OCI-LY1 (cell line): ENCODE measurements around the gene CCR9.

ENCODE experiments used
- H2AFZ ChIP-seq: fragments of 200-600 bp; sonication (generic), shearing (Covaris generic); 2 replicates; pipeline ENCODE4 v1.6.0; 2014; ENCODE audit warnings: antibody characterized with exemption, mild to moderate bottlenecking, low read length
- H3F3A ChIP-seq: fragments of 200-600 bp; sonication (generic), shearing (Covaris generic); 2 replicates; pipeline ENCODE4 v1.6.0; 2014; ENCODE audit warnings: mild to moderate bottlenecking, antibody characterized with exemption, low read length, moderate library complexity; ENCODE audit not compliant: insufficient read depth
- H3K27ac ChIP-seq: fragments of 200-600 bp; sonication (generic); 2 replicates; pipeline ENCODE4 v1.5.1; 2014; ENCODE audit warnings: low read length, mixed run types, mild to moderate bottlenecking, low read depth; ENCODE audit not compliant: poor library complexity, severe bottlenecking
- H3K27me3 ChIP-seq: fragments of 200-600 bp; sonication (generic); 2 replicates; pipeline ENCODE4 v1.6.0; 2014; ENCODE audit warnings: antibody characterized with exemption, mild to moderate bottlenecking, low read length, moderate library complexity; ENCODE audit not compliant: insufficient read depth
- H3K36me3 ChIP-seq: fragments of 200-600 bp; sonication (generic); 2 replicates; pipeline ENCODE4 v1.6.1; 2014; ENCODE audit warnings: mild to moderate bottlenecking, antibody characterized with exemption, low read length, moderate library complexity, mixed read lengths; ENCODE audit not compliant: insufficient read depth
- H3K4me1 ChIP-seq: fragments of 200-600 bp; sonication (generic); 2 replicates; pipeline ENCODE4 v1.5.1; 2014; ENCODE audit warnings: mild to moderate bottlenecking, low read length, moderate library complexity; ENCODE audit not compliant: insufficient read depth, severe bottlenecking
- H3K4me2 ChIP-seq: fragments of 200-600 bp; sonication (generic), shearing (Covaris generic); 2 replicates; pipeline ENCODE4 v1.6.1; 2014; ENCODE audit warnings: low read length
- H3K4me3 ChIP-seq: fragments of 200-600 bp; sonication (generic); 2 replicates; pipeline ENCODE4 v1.5.1; 2014; ENCODE audit warnings: low read length, low read depth, mild to moderate bottlenecking, mixed read lengths; ENCODE audit not compliant: poor library complexity, severe bottlenecking
- H3K79me2 ChIP-seq: fragments of 200-600 bp; shearing (Covaris generic); 2 replicates; pipeline ENCODE4 v1.6.1; 2016; ENCODE audit warnings: mixed run types, low read length, mixed read lengths; ENCODE audit not compliant: insufficient read depth
- H3K9ac ChIP-seq: fragments of 200-600 bp; sonication (generic), shearing (Covaris generic); 2 replicates; pipeline ENCODE4 v1.6.1; 2014; ENCODE audit warnings: mild to moderate bottlenecking, low read length, mixed read lengths
- H3K9me2 ChIP-seq: fragments of 200-600 bp; sonication (generic), shearing (Covaris generic); 2 replicates; pipeline ENCODE4 v1.6.1; 2014; ENCODE audit warnings: low read depth, mild to moderate bottlenecking, low read length, mixed read lengths
- H3K9me3 ChIP-seq: fragments of 200-600 bp; shearing (Covaris generic); 2 replicates; pipeline ENCODE4 v1.6.1; 2014; ENCODE audit warnings: low read length, mixed read lengths
- H4K20me1 ChIP-seq: fragments of 200-600 bp; sonication (generic), shearing (Covaris generic); 2 replicates; pipeline ENCODE4 v1.6.0; 2016; ENCODE audit warnings: mild to moderate bottlenecking, low read length; ENCODE audit not compliant: insufficient read depth
- EZH2 ChIP-seq: fragments of 200-600 bp; sonication (generic), shearing (Covaris generic); IDR thresholded peaks from 2 replicates; pipeline ENCODE4 v1.8.0; 2017; ENCODE audit warnings: borderline replicate concordance, mixed run types, mild to moderate bottlenecking, antibody characterized with exemption, low read length, moderate library complexity, mixed read lengths
- TF ChIP-seq, protein P1 (sequence below): fragments of 200-600 bp; sonication (generic), shearing (Covaris generic); IDR thresholded peaks from 2 replicates; pipeline ENCODE4 v1.5.1; 2017; ENCODE audit warnings: mild to moderate bottlenecking, antibody characterized with exemption, low read length, moderate library complexity, mixed read lengths

CCR9 gene

DNA sequence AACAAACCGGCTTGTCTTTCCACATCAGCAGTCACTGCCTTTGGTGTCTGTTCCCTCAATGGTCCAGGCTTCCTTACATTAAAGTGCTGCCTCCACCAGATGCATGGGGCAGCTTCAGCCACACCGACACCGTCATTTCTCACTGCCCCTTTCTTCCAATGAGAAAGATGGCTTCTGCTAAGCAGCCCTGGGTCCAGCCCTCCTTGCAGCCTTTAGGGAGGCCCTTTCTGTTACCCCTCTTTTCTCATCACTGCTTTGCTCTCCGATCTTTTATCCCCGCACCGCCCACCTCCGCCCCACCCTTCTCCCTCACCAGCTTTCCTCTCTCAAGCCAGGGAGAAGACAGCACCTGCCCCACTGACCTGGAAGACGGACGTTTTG lies 28.7 kb downstream of the CCR9 start:
- Histone ChIP-seq H3K36me3 (no peaks in the 10 kb centered on the region), H3K27me3 (no peaks in the 10 kb centered on the region), H3K27ac (no peak overlapping the region), H2AFZ (no peak overlapping the region), H3K4me1 (no peaks in the 10 kb centered on the region), H3K9me2 (no peaks in the 10 kb centered on the region), H3K4me2 (no peak overlapping the region), H3K9ac (no peak overlapping the region), H3K79me2 (no peaks in the 10 kb centered on the region), H3K9me3 (no peaks in the 10 kb centered on the region), H3F3A (no peaks in the 10 kb centered on the region), H3K4me3 (no peak overlapping the region), H4K20me1 (no peaks in the 10 kb centered on the region)
- TF ChIP-seq, protein P1, sequence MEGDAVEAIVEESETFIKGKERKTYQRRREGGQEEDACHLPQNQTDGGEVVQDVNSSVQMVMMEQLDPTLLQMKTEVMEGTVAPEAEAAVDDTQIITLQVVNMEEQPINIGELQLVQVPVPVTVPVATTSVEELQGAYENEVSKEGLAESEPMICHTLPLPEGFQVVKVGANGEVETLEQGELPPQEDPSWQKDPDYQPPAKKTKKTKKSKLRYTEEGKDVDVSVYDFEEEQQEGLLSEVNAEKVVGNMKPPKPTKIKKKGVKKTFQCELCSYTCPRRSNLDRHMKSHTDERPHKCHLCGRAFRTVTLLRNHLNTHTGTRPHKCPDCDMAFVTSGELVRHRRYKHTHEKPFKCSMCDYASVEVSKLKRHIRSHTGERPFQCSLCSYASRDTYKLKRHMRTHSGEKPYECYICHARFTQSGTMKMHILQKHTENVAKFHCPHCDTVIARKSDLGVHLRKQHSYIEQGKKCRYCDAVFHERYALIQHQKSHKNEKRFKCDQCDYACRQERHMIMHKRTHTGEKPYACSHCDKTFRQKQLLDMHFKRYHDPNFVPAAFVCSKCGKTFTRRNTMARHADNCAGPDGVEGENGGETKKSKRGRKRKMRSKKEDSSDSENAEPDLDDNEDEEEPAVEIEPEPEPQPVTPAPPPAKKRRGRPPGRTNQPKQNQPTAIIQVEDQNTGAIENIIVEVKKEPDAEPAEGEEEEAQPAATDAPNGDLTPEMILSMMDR = no peak
- TF ChIP-seq EZH2 = no peak

DNA sequence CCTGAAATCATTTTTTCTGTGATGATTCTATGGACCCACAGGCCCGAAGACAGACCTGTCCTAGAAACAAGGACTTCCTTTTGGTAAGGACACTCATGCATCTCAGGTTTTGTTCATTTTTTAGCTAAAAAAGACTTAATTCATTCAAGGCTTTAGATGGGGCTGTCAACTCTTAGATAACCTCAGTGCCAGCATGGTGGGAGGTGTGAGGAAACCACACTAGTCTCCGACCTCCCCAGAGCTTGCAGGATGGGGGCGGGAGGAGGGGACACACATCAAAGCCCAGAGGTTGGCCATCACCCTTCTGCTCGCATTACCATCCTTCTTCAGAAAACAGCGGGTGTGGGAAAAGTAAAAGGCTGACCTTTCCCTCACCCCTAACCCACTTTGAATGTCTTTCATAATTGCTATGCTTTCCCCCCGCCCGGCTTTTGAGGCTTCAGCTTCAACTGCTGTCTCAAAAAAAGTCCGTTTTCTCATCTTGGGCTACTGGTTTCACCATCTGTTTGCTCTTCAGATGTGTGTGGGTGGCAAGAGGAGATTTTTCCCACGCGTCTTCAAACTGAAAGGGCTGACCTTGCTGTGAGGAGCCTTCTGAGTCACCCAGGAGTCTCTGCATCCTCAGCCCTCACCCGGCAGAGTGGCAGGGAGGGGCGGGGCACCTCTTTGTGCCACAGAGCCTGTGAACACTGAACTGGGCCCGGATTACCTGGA lies 29.3 kb downstream of the CCR9 start:
- Histone ChIP-seq H3K9me2 (no peaks in the 10 kb centered on the region), H3K9ac (no peak overlapping the region), H2AFZ (no peak overlapping the region), H3K79me2 (no peaks in the 10 kb centered on the region), H3F3A (no peaks in the 10 kb centered on the region), H3K4me3 (no peak overlapping the region), H3K4me2 (no peak overlapping the region), H3K4me1 (no peaks in the 10 kb centered on the region), H3K27ac (no peak overlapping the region), H3K36me3 (no peaks in the 10 kb centered on the region), H3K9me3 (no peaks in the 10 kb centered on the region), H4K20me1 (no peaks in the 10 kb centered on the region), H3K27me3 (no peaks in the 10 kb centered on the region)
- TF ChIP-seq EZH2 = no peak
- TF ChIP-seq, protein P1 = no peak

DNA sequence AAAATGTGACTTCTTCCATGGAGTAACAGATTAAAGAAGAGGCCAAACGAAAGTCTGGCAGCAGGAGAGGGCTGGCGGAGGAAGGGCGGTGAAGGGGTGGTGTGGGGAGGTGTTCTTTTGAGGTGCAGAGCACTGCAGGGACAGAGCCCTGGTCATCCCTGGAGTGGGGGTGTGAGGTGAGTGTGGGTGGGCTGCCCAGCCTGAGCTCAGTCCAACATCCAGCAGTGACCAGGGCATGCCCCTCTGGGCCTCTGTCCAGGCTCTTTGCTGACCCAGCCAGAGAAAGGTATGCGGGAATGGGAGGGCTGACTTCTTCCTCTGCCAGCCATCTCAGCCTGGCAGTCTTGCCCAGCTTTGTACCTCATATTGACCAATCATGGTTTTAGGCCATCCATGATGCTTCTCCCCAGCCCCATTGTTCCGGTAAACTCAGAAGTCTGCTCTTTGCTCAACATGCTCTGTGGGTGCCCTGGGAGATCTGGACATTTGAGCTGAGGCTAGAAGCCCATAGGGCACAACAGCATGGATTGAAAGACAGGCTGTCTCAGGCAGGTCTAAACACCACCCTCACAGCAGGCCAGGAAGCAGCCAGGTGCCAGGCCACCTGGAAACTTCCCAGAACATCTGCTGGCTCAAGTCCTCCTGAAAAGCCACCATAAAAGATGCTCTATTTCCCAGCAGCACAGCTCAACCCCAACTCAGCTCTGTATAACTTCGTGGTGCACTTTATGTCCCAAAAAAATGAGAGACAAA lies 31.0 kb downstream of the CCR9 start:
- Histone ChIP-seq H3K36me3 (peaks cover 12% of the 10 kb centered on the region; the same call in 1 of the 2 replicates), H4K20me1 (no peaks in the 10 kb centered on the region), H3K4me2 (no peak overlapping the region), H3K4me1 (no peaks in the 10 kb centered on the region), H3K79me2 (no peaks in the 10 kb centered on the region), H3K27ac (no peak overlapping the region), H3K9me3 (no peaks in the 10 kb centered on the region), H3F3A (no peaks in the 10 kb centered on the region), H3K4me3 (no peak overlapping the region), H3K9me2 (no peaks in the 10 kb centered on the region), H3K9ac (no peak overlapping the region), H2AFZ (no peak overlapping the region), H3K27me3 (no peaks in the 10 kb centered on the region)
- TF ChIP-seq, protein P1 = no peak
- TF ChIP-seq EZH2 = no peak
